GM21515 (cell line): Measurements from ENCODE around the gene GJC1.

Source experiments
- ATAC-seq: cut with Tn5 transposase; IDR thresholded peaks from one replicate; pipeline ENCODE4 v1.9.1; 2021; ENCODE audit not compliant: unreplicated experiment

Gene GJC1

GRCh38 chr17:44829523-44830358 lies at the start of gene GJC1:
Gene GJC1 (minus strand): TSS chr17:44830287. CDS start chr17:44805817, 24,470 bp downstream.
- ATAC-seq: no peak

GRCh38 chr17:44879376-44879775 lies 49.3 kb upstream of the GJC1 start:
- ATAC-seq: no peak

- no peak for ATAC-seq
Observed at GRCh38 chr17:44878627-44879221, 48.6 kb upstream of the GJC1 start.

GRCh38 chr17:44877121-44877520 lies 47.0 kb upstream of the GJC1 start:
- no peak for ATAC-seq

- no peak for ATAC-seq
Observed at GRCh38 chr17:44875761-44876160, 45.7 kb upstream of the GJC1 start.

- no peak for ATAC-seq
Observed at GRCh38 chr17:44872131-44872768, 42.2 kb upstream of the GJC1 start.

- ATAC-seq: no peak
Observed at GRCh38 chr17:44871556-44871955, 41.5 kb upstream of the GJC1 start.

GRCh38 chr17:44867841-44868240 lies 37.8 kb upstream of the GJC1 start:
- ATAC-seq: no peak

GRCh38 chr17:44865931-44866330 lies 35.8 kb upstream of the GJC1 start:
- ATAC-seq: no peak

GRCh38 chr17:44865231-44865660 lies 35.2 kb upstream of the GJC1 start:
- no peak for ATAC-seq

GRCh38 chr17:44864831-44865230 lies 34.7 kb upstream of the GJC1 start:
- ATAC-seq: no peak

- no peak for ATAC-seq
Observed at GRCh38 chr17:44863061-44863918, 33.2 kb upstream of the GJC1 start.

GRCh38 chr17:44862278-44862914 lies 32.3 kb upstream of the GJC1 start:
- no peak for ATAC-seq

GRCh38 chr17:44859701-44860100 lies 29.6 kb upstream of the GJC1 start:
- ATAC-seq: no peak

GRCh38 chr17:44854192-44854591 lies 24.1 kb upstream of the GJC1 start:
- no peak for ATAC-seq

GRCh38 chr17:44850612-44851011 lies 20.5 kb upstream of the GJC1 start:
- ATAC-seq: no peak

- no peak for ATAC-seq
Observed at GRCh38 chr17:44850025-44850424, 19.9 kb upstream of the GJC1 start.

GRCh38 chr17:44848961-44849489 lies 18.9 kb upstream of the GJC1 start:
- no peak for ATAC-seq

- no peak for ATAC-seq
Observed at GRCh38 chr17:44848257-44848795, 18.2 kb upstream of the GJC1 start.

GRCh38 chr17:44847586-44847985 lies 17.5 kb upstream of the GJC1 start, which contains the start of gene HIGD1B:
Gene HIGD1B (plus strand): TSS chr17:44847883. CDS start chr17:44848153, 270 bp downstream.
- ATAC-seq: no peak
